GM23338 (cell line): ENCODE measurements around the gene YIF1A. TPM values are rescaled to one million over a fixed set of nuclear protein-coding genes. Genes with fewer than 3 reads are reported as not detected.
A peak's percentile ranks its signal among the peaks of the same experiment; 100 is the strongest.

Experiments
- ATAC-seq: fragments of 200-7000 bp; cut with Tn5 transposase; 3 replicates; pipeline ENCODE4 v1.9.1; 2020
- DNase-seq: peaks from one replicate; pipeline ENCODE4 v3.0.0-alpha.2; 2015; ENCODE audit warnings: low spot score
- H2AFZ ChIP-seq: fragments of 200-600 bp; sonication (generic); 2 replicates; pipeline ENCODE4 v1.8.0; 2016; ENCODE audit warnings: antibody characterized with exemption, mild to moderate bottlenecking, moderate library complexity
- H3F3A ChIP-seq: fragments of 200-600 bp; sonication (generic); replicated peaks from 2 replicates; pipeline ENCODE4 v1.8.0; 2017; ENCODE audit warnings: antibody characterized with exemption, mixed run types, low read depth
- H3K27ac ChIP-seq: fragments of 200-600 bp; sonication (generic); 2 replicates; pipeline ENCODE4 v1.6.1; 2016; ENCODE audit warnings: low read depth
- H3K27me3 ChIP-seq: fragments of 200-600 bp; sonication (generic); 2 replicates; pipeline ENCODE4 v1.8.0; 2016; ENCODE audit warnings: mild to moderate bottlenecking, mixed run types, moderate library complexity; ENCODE audit not compliant: insufficient read depth
- H3K36me3 ChIP-seq: fragments of 200-600 bp; sonication (generic); 2 replicates; pipeline ENCODE4 v1.8.0; 2016; ENCODE audit warnings: mild to moderate bottlenecking; ENCODE audit not compliant: insufficient read depth
- H3K4me1 ChIP-seq: fragments of 200-600 bp; sonication (generic); 2 replicates; pipeline ENCODE4 v1.8.0; 2016; ENCODE audit warnings: mild to moderate bottlenecking, moderate library complexity; ENCODE audit not compliant: insufficient read depth
- H3K4me2 ChIP-seq: fragments of 200-600 bp; sonication (generic); 2 replicates; pipeline ENCODE4 v1.7.1; 2017; ENCODE audit warnings: mixed run types
- H3K4me3 ChIP-seq: fragments of 200-600 bp; sonication (generic); 2 replicates; pipeline ENCODE4 v1.6.1; 2016; ENCODE audit warnings: mixed run types
- H3K79me2 ChIP-seq: fragments of 200-600 bp; sonication (generic); replicated peaks from 2 replicates; pipeline ENCODE4 v1.8.0; 2017; ENCODE audit warnings: mild to moderate bottlenecking; ENCODE audit not compliant: insufficient read depth
- H3K9me2 ChIP-seq: fragments of 200-600 bp; sonication (generic); 2 replicates; pipeline ENCODE4 v1.8.0; 2017; ENCODE audit not compliant: insufficient read depth
- H4K20me1 ChIP-seq: fragments of 200-600 bp; sonication (generic); replicated peaks from 2 replicates; pipeline ENCODE4 v1.8.0; 2017; ENCODE audit warnings: mild to moderate bottlenecking; ENCODE audit not compliant: insufficient read depth
- H3K27ac Mint-ChIP-seq: 2 replicates; pipeline ENCODE4 v1.8.0; 2020; ENCODE audit warnings: inconsistent platforms, mild to moderate bottlenecking, moderate library complexity, mixed read lengths
- H3K27me3 Mint-ChIP-seq: 3 replicates; pipeline ENCODE4 v1.8.0; 2022; ENCODE audit warnings: low read depth, mild to moderate bottlenecking, moderate library complexity, mixed read lengths, inconsistent platforms; ENCODE audit not compliant: insufficient read depth, poor library complexity
- H3K36me3 Mint-ChIP-seq: 3 replicates; pipeline ENCODE4 v1.8.0; 2021; ENCODE audit warnings: low read depth, mild to moderate bottlenecking, inconsistent platforms, moderate library complexity, mixed read lengths
- H3K4me1 Mint-ChIP-seq: 3 replicates; pipeline ENCODE4 v1.8.0; 2020; ENCODE audit warnings: mild to moderate bottlenecking, inconsistent platforms, mixed read lengths
- H3K4me3 Mint-ChIP-seq: 3 replicates; pipeline ENCODE4 v1.8.0; 2021; ENCODE audit warnings: moderate library complexity, mild to moderate bottlenecking, inconsistent platforms, mixed read lengths
- H3K9me3 Mint-ChIP-seq: 3 replicates; pipeline ENCODE4 v1.8.0; 2020; ENCODE audit warnings: moderate library complexity, mild to moderate bottlenecking, inconsistent platforms, mixed read lengths
- CREB1 ChIP-seq: fragments of 250-450 bp; sonication (Bioruptor Pico); IDR thresholded peaks from 2 replicates; pipeline ENCODE4 v1.5.0; 2020; ENCODE audit warnings: low read depth, mild to moderate bottlenecking, moderate library complexity
- ETS1 ChIP-seq: IDR thresholded peaks from 2 replicates; pipeline ENCODE4 v1.6.1; 2016; ENCODE audit warnings: antibody characterized with exemption
- EZH2 ChIP-seq: fragments of 200-600 bp; sonication (generic); IDR thresholded peaks from one replicate; pipeline ENCODE4 v1.8.0; 2017; ENCODE audit warnings: antibody characterized with exemption, mild to moderate bottlenecking, low read depth; ENCODE audit not compliant: unreplicated experiment
- EZH2phosphoT487 ChIP-seq: fragments of 200-600 bp; sonication (generic); IDR thresholded peaks from one replicate; pipeline ENCODE4 v1.8.1; 2018; ENCODE audit warnings: antibody characterized with exemption; ENCODE audit not compliant: unreplicated experiment
- JUNB ChIP-seq: IDR thresholded peaks from one replicate; pipeline ENCODE4 v1.6.1; 2016; ENCODE audit warnings: antibody characterized with exemption; ENCODE audit not compliant: unreplicated experiment
- NANOG ChIP-seq: IDR thresholded peaks from 2 replicates; pipeline ENCODE4 v1.6.1; 2016; ENCODE audit warnings: antibody characterized with exemption, borderline replicate concordance
- POLR2AphosphoS5 ChIP-seq: IDR thresholded peaks from 2 replicates; pipeline ENCODE4 v1.6.1; 2016; ENCODE audit warnings: antibody characterized with exemption, low read depth
- STAT1 ChIP-seq: IDR thresholded peaks from one replicate; pipeline ENCODE4 v1.6.1; 2016; ENCODE audit warnings: antibody characterized with exemption; ENCODE audit not compliant: unreplicated experiment
- ZNF114 ChIP-seq: fragments of 250-450 bp; sonication (Bioruptor Pico); IDR thresholded peaks from 2 replicates; pipeline ENCODE4 v1.5.0; 2020; ENCODE audit warnings: mild to moderate bottlenecking, moderate library complexity
- ZNF331 ChIP-seq: fragments of 250-450 bp; sonication (Bioruptor Pico); IDR thresholded peaks from 2 replicates; pipeline ENCODE4 v1.5.0; 2020; ENCODE audit warnings: low read depth, mild to moderate bottlenecking, moderate library complexity
- polyA plus RNA-seq: library from polyadenylated mRNA; unstranded; fragments of >200 nt; fragmentation: Nextera tagmentation; extraction: Ambion mirVana; gene quantifications from 2 replicates; pipeline ENCODE4 v1.2.1, GENCODE V29; 2016
- total RNA-seq: library from RNA; depleted of rRNA; stranded (reverse); fragments of >200 nt; shearing (Covaris generic); gene quantifications from 2 replicates; pipeline ENCODE4 v1.2.3, GENCODE V29; 2014
- TF ChIP-seq, protein P1 (sequence below), 2 experiments: fragments of 200-600 bp in 1 of 2; sonication (generic) in 1 of 2; conservative IDR thresholded peaks; 2 replicates each; pipeline versions ENCODE4 v1.5.1 to v1.6.1; 2016 to 2017; ENCODE audit warnings: antibody characterized with exemption in 2 of 2, low read depth in 2 of 2, mild to moderate bottlenecking in 2 of 2, moderate library complexity in 1 of 2
- TF ChIP-seq, protein P2 (sequence below): IDR thresholded peaks from one replicate; pipeline ENCODE4 v1.6.1; 2018; ENCODE audit warnings: antibody characterized with exemption; ENCODE audit not compliant: unreplicated experiment

YIF1A gene
- total and polyA plus RNA-seq, 2 experiments from 2014 or later = 75.6 to 87.0 TPM

DNA sequence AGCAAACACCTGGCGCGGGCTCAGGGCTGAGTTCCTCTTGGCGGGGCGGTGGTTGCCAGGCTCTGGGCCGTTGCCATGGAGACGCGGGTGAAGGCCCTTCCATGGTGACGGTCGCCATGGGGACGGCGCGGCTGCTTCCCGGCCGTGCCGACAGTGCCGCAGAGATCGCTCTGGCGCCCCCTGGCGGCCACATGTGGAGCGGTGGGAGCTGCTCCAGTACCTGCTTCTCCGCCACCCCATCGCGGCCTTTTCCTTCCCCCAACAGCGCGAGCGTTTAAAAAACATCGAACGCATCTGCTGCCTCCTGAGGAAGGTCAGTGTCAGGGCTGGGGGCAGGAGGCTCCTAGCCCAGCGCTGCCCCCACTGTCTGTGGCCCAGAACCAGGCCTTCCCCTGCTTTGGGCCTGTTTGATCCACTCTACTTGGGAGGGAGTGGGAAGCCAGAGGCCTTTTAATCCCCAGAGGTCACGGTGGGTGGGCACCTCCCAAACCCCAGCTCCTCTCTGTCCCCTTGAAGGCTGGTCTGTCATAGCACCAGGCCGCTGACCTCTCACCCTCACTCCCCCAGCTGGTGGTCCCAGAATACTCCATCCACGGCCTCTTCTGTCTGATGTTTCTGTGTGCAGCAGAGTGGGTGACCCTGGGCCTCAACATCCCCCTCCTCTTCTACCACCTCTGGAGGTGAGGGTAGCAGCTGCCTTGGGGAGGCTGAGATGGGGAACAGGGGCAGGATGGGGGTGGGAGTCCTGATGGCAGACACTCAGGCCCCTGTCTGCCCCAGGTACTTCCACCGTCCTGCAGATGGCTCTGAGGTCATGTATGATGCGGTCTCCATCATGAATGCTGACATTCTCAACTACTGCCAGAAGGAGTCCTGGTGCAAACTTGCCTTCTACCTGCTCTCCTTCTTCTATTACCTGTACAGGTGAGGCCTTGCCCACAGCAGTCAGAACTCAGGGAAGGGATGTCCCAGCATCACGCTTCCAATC lies 6.2 kb downstream of the YIF1A start:
- H3K27ac ChIP-seq = peak overlapping the region; percentile 78; the same call in 1 of the 2 replicates
- Mint-ChIP-seq H3K27ac (no peak overlapping the region), H3K36me3 (no peaks in the 10 kb centered on the region; the same call in 2 of the 3 replicates), H3K4me3 (0 out of 3 replicates have a peak overlapping the region, but pooled peaks have one; percentile 23), H3K9me3 (no peaks in the 10 kb centered on the region), H3K27me3 (peaks cover 29% of the 10 kb centered on the region), H3K4me1 (peaks cover 32% of the 10 kb centered on the region)
- ATAC-seq = peak; percentile 85
- no peaks in the 10 kb centered on the region for H3K9me2 ChIP-seq
- no peaks in the 10 kb centered on the region; the same call in 1 of the 2 replicates for H3K36me3 ChIP-seq
- H2AFZ ChIP-seq = no peak overlapping the region
- peak; percentile 99 for DNase-seq
- H3K27me3 ChIP-seq = no peaks in the 10 kb centered on the region
- TF ChIP-seq CREB1 (peak; percentile 43; the same call in 1 of the 2 replicates), EZH2phosphoT487 (no peak), ZNF331 (CRISPR knock-in tag) (no peak), ZNF114 (no peak), POLR2AphosphoS5 (peak; percentile 31; the same call in 1 of the 2 replicates), ETS1 (no peak)
- TF ChIP-seq, protein P1, sequence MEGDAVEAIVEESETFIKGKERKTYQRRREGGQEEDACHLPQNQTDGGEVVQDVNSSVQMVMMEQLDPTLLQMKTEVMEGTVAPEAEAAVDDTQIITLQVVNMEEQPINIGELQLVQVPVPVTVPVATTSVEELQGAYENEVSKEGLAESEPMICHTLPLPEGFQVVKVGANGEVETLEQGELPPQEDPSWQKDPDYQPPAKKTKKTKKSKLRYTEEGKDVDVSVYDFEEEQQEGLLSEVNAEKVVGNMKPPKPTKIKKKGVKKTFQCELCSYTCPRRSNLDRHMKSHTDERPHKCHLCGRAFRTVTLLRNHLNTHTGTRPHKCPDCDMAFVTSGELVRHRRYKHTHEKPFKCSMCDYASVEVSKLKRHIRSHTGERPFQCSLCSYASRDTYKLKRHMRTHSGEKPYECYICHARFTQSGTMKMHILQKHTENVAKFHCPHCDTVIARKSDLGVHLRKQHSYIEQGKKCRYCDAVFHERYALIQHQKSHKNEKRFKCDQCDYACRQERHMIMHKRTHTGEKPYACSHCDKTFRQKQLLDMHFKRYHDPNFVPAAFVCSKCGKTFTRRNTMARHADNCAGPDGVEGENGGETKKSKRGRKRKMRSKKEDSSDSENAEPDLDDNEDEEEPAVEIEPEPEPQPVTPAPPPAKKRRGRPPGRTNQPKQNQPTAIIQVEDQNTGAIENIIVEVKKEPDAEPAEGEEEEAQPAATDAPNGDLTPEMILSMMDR (conservative IDR thresholded peaks at IDR 0.05; ENCODE audit: low read depth in 2 of 2) = peak; percentile 77 to 98
- no peaks in the 10 kb centered on the region; the same call in none of the 2 replicates for H4K20me1 ChIP-seq
- H3K4me1 ChIP-seq = peaks cover 9% of the 10 kb centered on the region
- peak overlapping the region; percentile 43 for H3K4me3 ChIP-seq
- H3K79me2 ChIP-seq = no peaks in the 10 kb centered on the region
- 0 out of 2 replicates have a peak, but pooled peaks cover 11% of the 10 kb centered on the region for H3F3A ChIP-seq
- H3K4me2 ChIP-seq = peak overlapping the region; percentile 66; the same call in 1 of the 2 replicates

GRCh38 chr11:66281776-66282467 lies 7.0 kb downstream of the YIF1A start:
- Mint-ChIP-seq H3K27ac (no peak overlapping the region), H3K9me3 (no peaks in the 10 kb centered on the region), H3K36me3 (no peaks in the 10 kb centered on the region; the same call in 2 of the 3 replicates), H3K27me3 (peaks cover 29% of the 10 kb centered on the region), H3K4me3 (peak overlapping the region; percentile 23; the same call in 1 of the 3 replicates), H3K4me1 (peaks cover 32% of the 10 kb centered on the region)
- DNase-seq (no peak), ATAC-seq (peak; percentile 7)
- Histone ChIP-seq H3K9me2 (no peaks in the 10 kb centered on the region), H4K20me1 (no peaks in the 10 kb centered on the region; the same call in none of the 2 replicates), H3K4me3 (peak overlapping the region; percentile 43), H3K36me3 (no peaks in the 10 kb centered on the region; the same call in 1 of the 2 replicates), H3K4me2 (peak overlapping the region; percentile 65; the same call in 1 of the 2 replicates), H3K27me3 (no peaks in the 10 kb centered on the region), H3K79me2 (no peaks in the 10 kb centered on the region), H3K27ac (no peak overlapping the region), H3K4me1 (peaks cover 9% of the 10 kb centered on the region), H3F3A (0 out of 2 replicates have a peak, but pooled peaks cover 11% of the 10 kb centered on the region), H2AFZ (no peak overlapping the region)
- TF ChIP-seq, protein P2, sequence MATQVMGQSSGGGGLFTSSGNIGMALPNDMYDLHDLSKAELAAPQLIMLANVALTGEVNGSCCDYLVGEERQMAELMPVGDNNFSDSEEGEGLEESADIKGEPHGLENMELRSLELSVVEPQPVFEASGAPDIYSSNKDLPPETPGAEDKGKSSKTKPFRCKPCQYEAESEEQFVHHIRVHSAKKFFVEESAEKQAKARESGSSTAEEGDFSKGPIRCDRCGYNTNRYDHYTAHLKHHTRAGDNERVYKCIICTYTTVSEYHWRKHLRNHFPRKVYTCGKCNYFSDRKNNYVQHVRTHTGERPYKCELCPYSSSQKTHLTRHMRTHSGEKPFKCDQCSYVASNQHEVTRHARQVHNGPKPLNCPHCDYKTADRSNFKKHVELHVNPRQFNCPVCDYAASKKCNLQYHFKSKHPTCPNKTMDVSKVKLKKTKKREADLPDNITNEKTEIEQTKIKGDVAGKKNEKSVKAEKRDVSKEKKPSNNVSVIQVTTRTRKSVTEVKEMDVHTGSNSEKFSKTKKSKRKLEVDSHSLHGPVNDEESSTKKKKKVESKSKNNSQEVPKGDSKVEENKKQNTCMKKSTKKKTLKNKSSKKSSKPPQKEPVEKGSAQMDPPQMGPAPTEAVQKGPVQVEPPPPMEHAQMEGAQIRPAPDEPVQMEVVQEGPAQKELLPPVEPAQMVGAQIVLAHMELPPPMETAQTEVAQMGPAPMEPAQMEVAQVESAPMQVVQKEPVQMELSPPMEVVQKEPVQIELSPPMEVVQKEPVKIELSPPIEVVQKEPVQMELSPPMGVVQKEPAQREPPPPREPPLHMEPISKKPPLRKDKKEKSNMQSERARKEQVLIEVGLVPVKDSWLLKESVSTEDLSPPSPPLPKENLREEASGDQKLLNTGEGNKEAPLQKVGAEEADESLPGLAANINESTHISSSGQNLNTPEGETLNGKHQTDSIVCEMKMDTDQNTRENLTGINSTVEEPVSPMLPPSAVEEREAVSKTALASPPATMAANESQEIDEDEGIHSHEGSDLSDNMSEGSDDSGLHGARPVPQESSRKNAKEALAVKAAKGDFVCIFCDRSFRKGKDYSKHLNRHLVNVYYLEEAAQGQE = no peak
- TF ChIP-seq ZNF114 (no peak), CREB1 (no peak), STAT1 (no peak), ZNF331 (CRISPR knock-in tag) (no peak), POLR2AphosphoS5 (no peak), EZH2 (no peak), NANOG (no peak), JUNB (no peak), ETS1 (no peak), EZH2phosphoT487 (no peak)
